GM21367 (cell line): ENCODE data around the gene MED15.

Experiments used
- ATAC-seq: cut with Tn5 transposase; IDR thresholded peaks from one replicate; pipeline ENCODE4 v1.9.1; 2021; ENCODE audit not compliant: unreplicated experiment

The MED15 gene

DNA sequence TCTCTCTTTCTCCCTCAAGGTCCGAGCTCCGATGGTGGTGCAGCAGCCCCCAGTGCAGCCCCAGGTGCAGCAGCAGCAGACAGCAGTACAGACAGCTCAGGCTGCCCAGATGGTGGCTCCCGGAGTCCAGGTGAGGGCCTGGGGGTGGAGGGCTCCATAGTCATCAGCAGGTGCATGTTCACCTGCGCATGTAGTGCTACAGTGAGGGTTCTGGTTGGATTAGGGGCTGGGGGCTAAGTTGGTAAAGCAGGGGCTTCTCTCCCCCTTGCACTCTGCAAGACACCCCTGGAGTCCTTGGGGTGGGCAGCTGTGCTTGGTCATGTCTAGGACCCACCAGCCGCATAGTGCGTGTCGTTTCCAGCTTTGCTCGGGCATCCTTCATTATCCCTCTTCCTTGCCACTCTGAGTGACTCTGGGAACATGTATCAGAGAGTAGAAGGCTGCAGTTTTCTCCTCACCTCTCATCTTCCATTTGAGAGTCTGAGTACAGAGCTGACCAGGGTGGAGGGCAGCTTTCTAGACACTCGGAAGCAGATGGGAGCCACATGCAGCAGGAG, 61.2 kb downstream of the MED15 start:
- ATAC-seq = no peak

DNA sequence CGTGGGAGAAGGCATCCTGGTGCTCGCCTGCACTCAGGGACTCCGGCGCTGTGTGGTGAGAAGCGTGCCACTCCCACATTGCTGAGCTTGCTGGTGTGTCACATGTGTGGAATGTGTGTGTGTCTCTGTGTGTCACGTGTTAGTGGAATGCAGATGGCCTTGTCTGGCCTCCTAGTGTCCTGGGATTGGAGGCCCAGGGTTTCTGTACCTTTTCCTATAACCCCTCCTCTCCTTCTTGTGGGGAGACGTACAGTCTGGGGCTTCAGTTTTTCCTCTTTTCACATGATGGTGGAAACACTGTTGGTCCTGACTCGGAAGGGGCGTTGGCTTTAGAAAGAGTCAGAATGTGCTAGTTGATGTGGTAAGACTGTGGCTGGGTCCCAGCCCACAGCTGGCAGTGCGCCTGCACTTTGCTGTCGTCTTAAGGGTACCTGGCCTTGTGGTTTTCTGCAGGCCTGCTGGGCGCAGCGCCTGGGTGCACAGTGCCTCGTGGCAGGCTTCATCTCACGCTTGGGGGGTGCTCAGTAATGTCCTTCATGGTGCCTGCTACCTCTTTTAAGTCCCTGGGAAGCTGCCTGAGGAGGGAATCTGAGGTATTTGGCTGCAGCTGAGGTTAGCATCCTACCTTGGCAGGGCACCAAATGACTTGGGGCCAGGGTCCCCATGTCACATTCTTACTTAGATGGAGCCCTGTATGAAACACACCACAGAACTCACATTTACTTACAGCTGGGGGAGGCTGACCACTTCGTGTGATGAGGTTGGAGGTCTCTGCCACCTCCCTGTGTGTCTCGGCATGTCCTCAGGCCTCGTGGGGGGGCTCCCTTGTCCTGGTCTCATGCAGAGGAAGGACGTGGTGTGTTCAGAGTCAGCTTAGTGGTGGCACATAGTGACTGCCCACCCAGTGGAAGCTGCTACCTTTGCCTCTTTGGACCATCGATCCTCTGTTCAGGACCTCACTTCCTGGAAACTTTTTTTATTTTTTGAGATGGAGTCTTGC, 61.9 kb downstream of the MED15 start:
- ATAC-seq = no peak

DNA sequence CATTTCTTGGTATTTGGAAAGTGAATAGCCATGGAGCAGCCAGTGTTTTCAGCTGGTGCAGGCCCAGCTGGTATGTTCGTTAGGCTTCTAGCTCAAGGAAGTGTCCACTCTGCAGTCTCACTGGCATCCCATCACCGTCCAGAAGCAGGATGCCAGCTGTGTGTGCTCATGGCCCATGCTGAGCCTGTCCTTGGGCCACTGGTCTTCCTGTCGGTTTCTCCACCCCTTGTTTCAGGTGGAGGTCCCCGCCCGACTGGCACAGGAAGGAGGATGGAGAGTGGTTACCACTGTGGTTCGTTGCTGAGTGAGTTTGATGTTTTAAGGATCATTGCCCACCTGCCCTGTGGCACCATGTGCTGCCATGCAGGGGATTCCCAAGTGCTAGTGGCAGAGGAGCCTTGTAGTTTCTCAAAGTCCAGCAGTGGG, 63.7 kb downstream of the MED15 start:
- ATAC-seq = no peak

DNA sequence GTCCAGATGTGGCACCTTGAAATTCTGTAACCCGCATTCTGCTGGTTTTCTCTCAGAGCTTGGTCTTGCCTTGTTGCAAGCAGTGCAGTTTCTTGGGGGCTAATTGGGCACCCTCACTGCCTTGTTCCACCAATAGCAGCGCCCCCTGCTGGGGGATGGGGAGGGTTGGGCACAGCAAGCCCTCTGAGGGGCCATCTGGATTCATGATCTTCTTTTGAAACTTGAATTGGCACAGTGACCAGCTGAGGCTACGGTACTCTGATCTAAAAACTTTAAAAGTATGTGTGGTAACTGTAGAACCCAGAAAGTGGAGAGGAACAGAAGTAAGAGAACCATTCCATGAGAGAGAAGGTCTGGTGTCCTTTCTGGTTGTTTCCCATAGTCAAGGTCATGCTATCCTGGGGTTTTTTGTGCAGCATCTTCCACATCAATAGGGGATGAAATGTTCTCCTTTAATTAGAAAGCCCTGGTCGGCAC, 64.2 kb downstream of the MED15 start:
- no peak for ATAC-seq

DNA sequence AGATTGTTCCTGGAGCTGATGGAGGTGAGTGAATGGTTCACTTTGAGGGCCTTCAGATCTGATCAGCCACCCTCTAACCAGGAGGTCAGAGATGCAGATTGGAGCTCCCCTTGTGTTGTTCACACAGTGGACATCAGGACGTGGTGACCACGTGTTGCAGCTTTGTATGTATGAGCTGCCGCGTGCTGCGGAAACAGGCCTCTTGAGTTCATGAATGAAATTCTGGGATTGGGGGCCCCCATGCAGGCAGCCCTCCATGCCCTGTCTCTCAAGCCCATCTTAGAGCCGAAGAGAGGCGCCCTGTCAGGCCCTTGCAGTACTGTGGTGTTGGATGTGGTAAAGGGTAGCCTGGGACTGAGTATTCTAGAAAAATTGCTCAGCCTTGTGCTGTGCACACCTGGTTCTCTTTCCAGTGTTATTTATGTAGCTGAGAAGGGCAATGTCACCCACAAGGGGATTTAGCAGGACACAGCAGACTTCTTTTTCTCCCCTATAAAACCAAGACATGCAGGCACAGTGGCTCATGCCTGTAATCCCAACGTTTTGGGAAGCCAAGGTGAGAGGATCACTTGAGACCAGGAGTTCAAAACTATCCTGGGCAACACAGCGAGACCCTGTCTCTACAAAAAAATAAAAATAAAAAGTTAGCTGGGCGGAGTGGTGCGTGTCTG, 64.9 kb downstream of the MED15 start:
- no peak for ATAC-seq

DNA sequence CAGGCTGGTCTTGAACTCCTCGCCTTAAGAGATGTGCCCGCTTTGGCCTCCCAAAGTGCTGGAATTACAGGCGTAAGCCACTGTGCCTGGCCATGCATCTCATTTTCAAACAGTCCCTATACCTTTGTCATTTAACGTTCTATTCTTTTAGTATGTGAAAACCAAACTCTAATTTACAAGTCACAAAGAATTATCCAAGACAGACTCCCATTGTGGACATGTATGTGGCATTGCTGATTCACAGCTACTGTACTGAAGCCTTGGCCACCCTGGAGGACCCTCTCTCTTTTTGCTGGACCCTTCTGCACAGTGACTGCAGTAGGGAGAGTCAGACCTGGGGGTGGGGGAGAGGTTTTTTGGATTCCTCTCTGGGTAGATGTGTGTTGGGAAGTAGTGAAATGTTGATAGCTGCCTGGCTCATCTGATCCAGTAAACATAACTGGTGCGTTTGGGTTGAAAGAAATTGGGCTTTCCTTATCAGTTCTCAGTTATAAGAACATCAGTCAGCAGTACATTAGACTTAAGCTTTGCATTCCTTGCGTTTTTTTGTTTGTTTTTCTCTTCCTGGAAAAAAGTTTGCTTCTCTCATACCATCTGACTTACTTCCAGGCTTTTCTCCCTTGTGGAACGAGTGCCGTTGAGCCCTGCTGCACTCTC, 65.9 kb downstream of the MED15 start:
- ATAC-seq = no peak

DNA sequence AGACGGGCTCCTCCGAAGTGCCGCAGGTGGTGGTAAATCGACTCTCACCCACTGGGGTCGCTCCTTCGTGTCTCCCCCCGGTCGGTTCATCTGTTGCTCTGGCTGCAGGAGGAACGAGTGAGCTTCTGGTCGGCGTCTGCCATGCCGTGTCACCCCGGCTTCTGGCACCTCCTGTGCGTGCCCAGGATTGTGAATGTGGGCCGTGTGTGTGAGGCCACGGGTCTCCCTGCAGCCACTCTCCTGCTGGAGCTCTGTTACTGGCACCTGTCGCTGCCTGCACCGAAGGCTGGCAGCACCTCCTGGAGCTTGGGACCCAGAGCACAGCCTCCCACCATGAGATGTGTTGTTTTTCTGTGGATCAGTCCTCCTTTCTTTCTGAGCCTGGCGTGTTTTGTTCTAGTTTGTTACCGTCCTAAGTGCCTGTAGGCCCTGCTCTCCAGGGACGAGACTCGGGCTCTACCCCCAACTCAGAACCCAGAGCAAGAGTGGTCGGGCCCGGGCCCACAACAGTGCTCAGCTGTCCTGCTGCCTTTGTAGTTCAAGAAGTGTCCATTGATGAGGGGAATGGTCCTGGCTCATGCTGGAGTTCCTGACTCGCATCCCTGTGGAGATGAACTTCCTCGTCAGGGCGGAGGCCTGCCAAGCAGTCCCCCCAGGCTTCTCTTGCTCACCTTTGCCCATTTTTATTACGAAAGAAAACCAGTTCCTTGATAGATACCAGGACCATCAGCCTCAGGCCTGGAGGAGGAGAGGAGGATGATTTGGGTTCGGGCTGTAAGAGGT, 66.6 kb downstream of the MED15 start:
- no peak for ATAC-seq

DNA sequence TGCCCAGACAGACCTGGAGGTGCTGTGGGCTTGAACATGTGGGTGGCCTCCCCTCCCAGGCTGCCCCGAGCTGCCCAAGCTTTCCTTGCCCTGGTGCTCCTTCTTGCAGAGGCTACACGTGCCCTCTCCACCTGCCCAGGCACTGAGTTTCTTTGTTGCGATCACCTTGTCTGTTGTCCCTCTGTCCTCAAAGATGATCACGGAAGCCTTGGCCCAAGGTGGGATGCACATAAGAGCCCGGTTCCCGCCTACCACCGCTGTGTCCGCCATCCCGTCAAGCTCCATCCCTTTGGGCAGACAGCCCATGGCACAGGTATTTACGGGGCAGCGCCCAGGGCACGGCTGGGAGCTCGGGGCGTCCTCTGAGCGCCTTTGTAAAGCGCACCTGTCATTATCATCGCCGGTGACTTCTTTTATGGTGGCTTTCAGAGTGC, 67.5 kb downstream of the MED15 start:
- ATAC-seq = no peak

DNA sequence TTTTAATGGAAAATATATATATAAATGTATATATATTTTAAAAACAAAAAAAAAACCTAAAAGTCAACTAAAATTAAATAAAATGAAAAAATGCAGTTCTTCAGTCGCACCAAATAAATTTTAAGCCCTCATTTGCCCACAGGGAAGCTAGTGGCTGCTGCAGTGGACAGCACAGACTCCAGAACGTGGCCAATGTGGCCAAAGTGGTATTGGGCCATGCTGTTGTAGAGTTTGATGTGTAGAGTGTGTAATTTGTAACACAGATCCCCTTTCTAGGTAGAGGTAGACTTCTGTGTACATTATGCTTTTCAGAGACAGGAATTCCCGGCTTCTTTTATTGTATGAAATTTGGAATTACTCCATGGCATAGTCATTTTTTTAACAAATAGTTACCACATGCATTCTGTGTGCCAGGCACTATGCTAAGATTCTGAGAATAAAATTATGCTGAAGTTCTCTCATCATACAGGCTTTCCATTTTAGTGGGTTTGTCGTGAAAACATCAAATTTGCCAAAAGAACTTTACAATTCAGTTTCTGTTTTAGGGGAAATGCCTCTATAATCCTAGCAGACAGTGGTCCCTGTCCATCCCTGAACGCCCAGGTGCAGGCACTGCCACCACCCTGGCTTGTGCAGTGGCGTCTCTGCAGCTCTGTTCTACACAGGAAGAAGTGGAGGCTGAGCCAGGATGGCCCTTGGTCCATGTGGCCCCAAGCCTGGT, 68.5 kb downstream of the MED15 start:
- no peak for ATAC-seq

DNA sequence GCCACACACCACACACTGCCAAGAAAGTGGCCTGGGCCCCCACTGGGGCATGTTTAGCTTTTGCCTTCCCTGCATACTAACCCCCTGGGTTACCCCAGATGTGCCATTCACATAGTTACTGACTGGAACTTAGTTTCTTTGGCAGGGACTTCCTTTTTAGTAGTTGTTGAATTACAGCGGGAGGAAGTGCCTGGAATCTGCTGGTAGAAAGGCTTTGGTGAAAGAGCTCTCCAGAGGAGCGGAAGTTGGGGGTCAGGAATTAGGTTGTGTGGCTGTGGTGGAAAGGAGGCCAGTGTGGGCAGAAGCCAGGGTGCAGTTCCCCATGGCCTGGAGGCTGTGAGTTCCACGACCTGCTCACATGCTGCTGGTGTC, 69.0 kb downstream of the MED15 start:
- ATAC-seq = no peak

DNA sequence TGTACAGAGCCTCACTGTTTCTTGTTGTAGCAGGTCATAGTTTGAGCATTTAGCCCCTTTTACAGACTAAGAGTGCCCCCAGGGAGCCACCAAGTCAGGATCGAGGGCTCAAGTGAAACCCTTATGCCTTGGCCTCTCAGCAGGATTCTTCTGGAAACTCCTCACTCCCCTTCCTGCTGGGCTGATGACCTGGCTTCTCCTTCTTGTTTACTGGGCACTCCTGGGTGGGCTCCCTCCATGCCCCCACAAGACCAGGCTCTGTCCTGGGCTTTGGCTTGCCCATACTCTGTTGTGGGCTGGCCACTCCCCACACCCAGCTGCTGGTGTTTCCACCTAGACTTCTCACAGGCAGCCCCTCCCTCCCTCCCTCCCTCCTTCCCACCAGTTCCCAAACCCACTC, 69.6 kb downstream of the MED15 start:
- no peak for ATAC-seq

DNA sequence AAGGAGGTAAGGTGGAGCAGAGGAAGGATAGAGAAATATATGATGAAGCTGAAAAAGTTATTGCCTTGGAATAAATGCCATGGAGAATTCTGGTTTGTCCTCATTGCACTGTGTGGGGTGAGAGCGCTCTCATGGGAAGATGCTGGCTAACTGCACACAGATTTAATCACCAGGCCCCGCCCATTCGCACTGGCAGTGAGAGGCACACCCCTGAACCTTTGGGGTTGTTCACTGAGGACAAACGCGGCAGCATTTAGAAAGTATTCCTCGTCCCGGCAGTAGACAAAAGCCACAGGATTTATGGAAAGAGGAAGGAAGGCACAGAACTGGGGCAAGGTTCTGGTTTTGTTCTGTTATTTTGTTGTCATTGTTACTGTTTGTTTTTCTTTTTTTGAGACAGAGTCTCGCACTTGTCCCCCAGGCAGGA, 70.2 kb downstream of the MED15 start:
- ATAC-seq = no peak

DNA sequence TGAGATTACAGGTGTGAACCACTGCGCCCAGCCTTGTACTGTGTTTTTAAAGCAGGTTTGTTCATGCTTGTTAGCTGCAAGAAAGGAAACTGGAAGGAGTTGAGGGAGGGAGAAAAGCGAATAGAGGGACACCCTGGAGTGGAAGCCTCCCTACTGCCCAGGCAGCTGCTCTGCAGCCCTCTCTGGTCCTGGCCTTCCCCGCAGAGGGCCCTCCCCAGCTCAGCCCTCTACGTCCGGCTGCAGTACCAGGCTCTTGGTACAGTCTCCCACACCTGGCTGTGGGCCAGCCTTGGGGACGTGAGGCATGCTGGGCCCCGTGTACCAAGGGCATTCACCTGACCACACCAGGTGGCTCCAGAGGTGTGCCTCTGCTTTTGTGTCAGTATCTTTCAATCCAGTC, 70.8 kb downstream of the MED15 start:
- ATAC-seq = no peak

DNA sequence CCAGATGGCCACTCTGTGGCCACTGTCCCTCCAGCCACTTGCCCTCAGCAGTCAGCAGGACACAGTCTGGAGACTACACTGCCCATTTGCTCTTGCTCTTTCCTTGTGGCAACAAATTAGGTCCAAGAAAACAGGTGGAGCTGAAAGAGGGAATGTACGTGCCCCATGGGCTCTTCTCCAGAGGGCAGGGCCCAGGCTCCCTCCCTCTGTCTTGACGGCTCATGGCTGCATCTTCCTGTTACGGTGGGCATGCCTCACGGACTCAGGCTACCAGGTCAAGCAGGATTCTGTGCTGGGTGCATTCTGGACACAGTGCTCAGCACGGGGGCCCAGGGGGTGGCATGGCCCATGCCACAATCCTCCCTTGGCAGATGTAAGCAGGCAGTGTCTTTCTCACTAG, 71.3 kb downstream of the MED15 start:
- ATAC-seq = no peak

DNA sequence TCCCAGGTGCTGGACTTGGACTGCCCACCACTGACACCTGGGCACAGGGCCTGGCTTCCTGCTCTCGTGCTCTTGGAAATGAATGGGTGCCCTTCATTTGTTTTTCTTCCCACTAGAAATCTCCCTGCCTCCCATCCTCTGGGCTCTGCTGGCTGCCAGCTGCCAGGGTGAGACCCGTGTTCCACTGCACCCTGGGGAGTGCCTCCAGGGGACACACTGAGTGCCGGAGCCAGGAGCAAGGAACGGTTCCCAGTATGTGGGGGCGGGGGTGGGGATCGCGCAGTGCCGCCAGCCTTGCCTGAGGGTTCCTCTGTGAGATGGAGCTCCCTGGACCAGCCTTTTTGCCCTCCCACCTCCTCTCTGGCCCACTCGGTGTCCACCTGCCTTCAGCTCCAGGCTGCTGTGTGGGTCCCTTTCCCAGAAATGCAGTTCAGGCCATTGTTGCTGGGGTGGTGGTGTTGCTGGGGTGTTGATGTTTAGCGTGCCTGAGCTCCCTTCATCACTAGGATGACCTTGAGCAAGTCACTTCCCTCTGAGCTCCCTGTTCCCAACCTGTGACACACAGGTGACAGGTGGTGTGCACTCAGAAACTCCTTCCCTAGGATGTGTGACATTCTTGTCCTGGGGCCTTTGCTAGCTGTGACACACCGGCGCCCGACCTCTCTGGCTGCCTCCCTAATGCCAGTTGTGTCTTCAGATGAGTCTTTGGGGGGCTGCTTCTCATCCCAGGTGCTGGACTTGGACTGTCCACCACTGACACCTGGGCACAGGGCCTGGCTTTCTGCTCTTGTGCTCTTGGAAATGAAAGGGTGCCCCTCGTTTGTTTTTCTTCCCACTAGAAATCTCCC, 72.1 kb downstream of the MED15 start:
- no peak for ATAC-seq

DNA sequence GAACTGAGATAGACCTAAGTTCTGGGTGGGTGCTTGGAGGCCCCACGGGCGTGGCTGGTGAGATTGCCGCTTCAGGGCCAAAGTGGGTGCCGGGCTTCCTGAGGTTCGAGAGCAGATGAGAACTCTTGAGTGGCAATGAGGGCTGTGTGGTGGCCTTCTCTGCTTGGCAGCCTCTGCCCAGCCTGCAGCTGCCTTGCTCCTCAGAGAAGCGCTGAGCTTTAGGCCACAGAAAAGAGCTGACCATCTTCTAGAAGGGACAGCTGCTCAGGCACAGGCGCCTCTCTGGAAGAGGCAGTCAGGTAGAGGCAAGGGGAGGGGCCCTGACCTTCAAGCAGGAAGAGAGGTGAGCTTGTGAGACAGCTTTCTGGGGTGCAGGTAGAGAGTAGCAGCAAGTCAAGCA, 72.8 kb downstream of the MED15 start:
- ATAC-seq = no peak

DNA sequence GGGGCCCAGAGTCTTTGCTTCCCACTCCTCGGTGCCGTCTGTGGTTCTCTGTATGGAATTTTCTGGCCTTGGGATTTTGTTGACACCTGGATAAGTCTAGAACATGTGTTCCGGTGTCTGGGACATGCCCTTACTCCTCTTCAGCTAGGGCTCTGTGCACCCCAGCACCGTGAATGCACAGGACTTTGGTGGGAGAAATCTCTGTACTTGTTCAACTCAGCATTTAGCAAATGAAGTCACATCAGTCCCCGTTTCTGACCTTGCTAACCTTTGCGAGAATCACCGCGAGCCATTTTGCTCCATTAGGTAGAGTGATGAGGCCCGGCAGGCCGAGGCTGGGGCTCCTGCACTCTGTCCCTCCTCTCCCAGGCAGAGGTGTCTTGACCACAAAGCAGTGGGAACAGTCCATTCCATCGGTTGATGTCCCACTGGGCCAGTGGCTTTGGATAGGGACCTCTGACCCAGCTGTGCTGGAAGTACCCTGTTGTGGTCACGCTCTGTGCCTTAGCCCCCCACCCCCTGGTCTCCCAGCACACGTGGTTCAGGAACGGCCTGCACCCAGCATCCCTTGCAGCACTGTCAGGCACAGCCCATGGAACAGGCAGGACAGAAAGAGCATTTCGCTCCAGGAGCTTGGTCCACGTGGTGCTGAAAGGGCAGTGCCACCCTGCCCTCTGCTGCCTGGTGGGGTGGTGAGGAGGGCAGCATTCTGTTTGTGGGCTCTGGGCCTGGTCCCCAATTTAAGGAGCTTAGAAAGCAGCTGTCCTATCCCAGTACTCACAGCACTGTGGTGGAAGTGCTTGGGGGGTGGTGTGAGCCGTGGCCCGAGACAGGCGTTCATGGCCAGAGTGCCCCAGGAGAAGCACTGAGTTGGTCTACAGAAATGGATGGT, 73.4 kb downstream of the MED15 start:
- no peak for ATAC-seq
